ENCODE data around the gene COL1A1. TPM values are rescaled to one million over a fixed set of nuclear protein-coding genes. Genes with fewer than 3 reads are reported as not detected.

The COL1A1 gene
- total and polyA plus RNA-seq, 4 donors: 8.3 to 72.5 (median 35.8) TPM

DNA sequence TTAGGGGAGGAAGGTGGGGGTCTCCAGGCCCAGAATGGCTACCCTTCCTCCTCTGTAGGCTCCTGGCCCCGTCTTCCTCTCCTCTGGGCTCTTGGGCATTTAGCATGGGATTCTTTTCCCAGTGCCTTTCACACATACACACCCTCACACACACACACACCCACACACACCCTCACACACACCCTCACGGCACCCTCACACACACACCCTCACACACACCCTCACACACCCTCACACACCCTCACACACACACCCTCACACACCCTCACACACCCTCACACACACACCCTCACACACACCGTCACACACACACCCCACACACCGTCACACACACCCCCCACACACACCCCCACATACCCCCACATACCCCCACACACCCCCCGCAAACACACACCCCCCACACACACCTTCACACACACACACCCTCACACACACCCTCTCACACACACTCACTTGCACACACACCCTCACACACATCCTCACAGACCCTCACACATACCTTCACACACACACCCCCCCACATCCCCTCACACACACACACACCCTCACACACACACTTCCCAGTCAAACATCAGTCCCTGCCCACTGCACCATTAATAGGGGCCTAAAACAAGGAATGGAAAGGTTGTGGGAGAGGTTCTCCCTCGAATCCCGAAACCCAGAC, 34.8 kb downstream of the COL1A1 start:
- H3K36me3 ChIP-seq (ENCODE audit: control insufficient read depth in 4 of 4, insufficient read depth in 3 of 4, low read depth in 1 of 4, low read length in 3 of 4): no peaks in the 10 kb centered on the region
- H3K9ac ChIP-seq (ENCODE audit: low read depth in 1 of 2, low read length in 2 of 2): no peak overlapping the region
- TF ChIP-seq, protein P1, sequence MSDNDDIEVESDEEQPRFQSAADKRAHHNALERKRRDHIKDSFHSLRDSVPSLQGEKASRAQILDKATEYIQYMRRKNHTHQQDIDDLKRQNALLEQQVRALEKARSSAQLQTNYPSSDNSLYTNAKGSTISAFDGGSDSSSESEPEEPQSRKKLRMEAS (IDR thresholded peaks at IDR 0.05): no peak
- TF ChIP-seq RXRA (IDR thresholded peaks at IDR 0.05) (no peak), FOXA2 (IDR thresholded peaks at IDR 0.05) (no peak), YY1 (IDR thresholded peaks at IDR 0.05) (no peak), TAF1 (conservative IDR thresholded peaks at IDR 0.05) (no peak), RAD21 (IDR thresholded peaks at IDR 0.05) (no peak), EGR1 (IDR thresholded peaks at IDR 0.05; ENCODE audit: low read depth in 2 of 2) (no peak)
- TF ChIP-seq, protein P2, sequence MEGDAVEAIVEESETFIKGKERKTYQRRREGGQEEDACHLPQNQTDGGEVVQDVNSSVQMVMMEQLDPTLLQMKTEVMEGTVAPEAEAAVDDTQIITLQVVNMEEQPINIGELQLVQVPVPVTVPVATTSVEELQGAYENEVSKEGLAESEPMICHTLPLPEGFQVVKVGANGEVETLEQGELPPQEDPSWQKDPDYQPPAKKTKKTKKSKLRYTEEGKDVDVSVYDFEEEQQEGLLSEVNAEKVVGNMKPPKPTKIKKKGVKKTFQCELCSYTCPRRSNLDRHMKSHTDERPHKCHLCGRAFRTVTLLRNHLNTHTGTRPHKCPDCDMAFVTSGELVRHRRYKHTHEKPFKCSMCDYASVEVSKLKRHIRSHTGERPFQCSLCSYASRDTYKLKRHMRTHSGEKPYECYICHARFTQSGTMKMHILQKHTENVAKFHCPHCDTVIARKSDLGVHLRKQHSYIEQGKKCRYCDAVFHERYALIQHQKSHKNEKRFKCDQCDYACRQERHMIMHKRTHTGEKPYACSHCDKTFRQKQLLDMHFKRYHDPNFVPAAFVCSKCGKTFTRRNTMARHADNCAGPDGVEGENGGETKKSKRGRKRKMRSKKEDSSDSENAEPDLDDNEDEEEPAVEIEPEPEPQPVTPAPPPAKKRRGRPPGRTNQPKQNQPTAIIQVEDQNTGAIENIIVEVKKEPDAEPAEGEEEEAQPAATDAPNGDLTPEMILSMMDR (IDR thresholded peaks at IDR 0.05; ENCODE audit: low read depth, low read length, missing input control): no peak
- TF ChIP-seq, protein P3, sequence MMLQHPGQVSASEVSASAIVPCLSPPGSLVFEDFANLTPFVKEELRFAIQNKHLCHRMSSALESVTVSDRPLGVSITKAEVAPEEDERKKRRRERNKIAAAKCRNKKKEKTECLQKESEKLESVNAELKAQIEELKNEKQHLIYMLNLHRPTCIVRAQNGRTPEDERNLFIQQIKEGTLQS (IDR thresholded peaks at IDR 0.05): no peak
- H3K27ac ChIP-seq (ENCODE audit: low read depth in 1 of 2, low read length in 2 of 2): no peak overlapping the region
- 84% methylated on average over 7 of the region's 7 CpGs for WGBS
- H3K4me1 ChIP-seq (ENCODE audit: control insufficient read depth in 4 of 4, insufficient read depth in 4 of 4, low read length in 3 of 4): peaks cover 0 to 1% (median under 1%) of the 10 kb centered on the region in 4 donors
- no peaks in the 10 kb centered on the region for H3K27me3 ChIP-seq (ENCODE audit: control insufficient read depth in 4 of 4, insufficient read depth in 4 of 4, low read length in 3 of 4)
- H3K9me3 ChIP-seq (ENCODE audit: control insufficient read depth in 4 of 4, low read length in 3 of 4): no peaks in the 10 kb centered on the region
- no peak for DNase-seq (ENCODE audit: low spot score)
- no peak overlapping the region for H3K4me3 ChIP-seq (ENCODE audit: low read depth in 1 of 3, low read length in 3 of 3)

DNA sequence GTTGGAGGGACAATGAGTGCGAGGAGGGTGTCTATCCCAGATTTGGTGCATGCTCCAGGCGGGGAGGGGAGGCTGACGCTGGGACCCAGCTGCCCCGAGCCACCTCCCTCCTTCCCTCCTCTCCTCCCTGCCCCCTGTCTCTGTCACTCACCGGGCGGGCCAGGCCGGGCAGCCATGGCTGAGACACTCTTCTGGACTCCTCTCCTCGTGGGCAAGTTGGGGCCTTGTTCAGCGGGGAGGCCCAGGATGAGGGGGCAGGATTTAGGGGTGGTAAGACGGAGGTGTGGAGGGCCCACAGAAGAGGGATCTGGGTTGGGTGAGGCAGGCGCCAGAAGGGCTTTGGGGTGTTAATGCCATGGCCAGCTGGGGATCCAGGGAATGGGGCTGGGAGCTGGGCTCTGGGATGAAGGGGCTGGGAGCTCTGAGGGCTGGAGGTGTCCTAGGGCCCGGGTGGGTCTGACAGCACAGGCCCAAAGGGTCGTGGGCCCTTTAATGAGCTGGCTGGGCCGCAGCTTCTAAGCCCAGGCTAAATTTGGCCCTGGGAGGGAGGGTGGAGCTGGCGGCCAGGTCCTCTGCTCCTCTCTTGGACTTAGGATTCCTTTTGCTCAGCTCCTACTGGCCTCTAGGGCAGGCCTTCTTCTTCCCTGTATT, 35.4 kb downstream of the COL1A1 start, which contains the start of gene SGCA:
Gene SGCA, plus strand, starts transcription at position 139 of the 651 bp plus-strand sequence. Its CDS starts 36 bp downstream, at position 175.
- Histone ChIP-seq H3K4me1 (ENCODE audit: control insufficient read depth in 4 of 4, insufficient read depth in 4 of 4, low read length in 3 of 4) (peaks cover 0 to 7% (median 5%) of the 10 kb centered on the region in 4 donors), H3K9ac (ENCODE audit: low read depth in 1 of 2, low read length in 2 of 2) (no peak within 1 kb of the TSS), H3K4me3 (ENCODE audit: low read depth in 1 of 3, low read length in 3 of 3) (no peak within 1 kb of the TSS), H3K36me3 (ENCODE audit: control insufficient read depth in 4 of 4, insufficient read depth in 3 of 4, low read depth in 1 of 4, low read length in 3 of 4) (no peaks in the 10 kb centered on the region), H3K27me3 (ENCODE audit: control insufficient read depth in 4 of 4, insufficient read depth in 4 of 4, low read length in 3 of 4) (no peaks in the 10 kb centered on the region), H3K27ac (ENCODE audit: low read depth in 1 of 2, low read length in 2 of 2) (peak within 1 kb of the TSS; percentile 10 to 50), H3K9me3 (ENCODE audit: control insufficient read depth in 4 of 4, low read length in 3 of 4) (no peaks in the 10 kb centered on the region)
- no peak for DNase-seq (ENCODE audit: low spot score)
- 72% methylated on average over 15 of the region's 15 CpGs for WGBS
- TF ChIP-seq, protein P4, sequence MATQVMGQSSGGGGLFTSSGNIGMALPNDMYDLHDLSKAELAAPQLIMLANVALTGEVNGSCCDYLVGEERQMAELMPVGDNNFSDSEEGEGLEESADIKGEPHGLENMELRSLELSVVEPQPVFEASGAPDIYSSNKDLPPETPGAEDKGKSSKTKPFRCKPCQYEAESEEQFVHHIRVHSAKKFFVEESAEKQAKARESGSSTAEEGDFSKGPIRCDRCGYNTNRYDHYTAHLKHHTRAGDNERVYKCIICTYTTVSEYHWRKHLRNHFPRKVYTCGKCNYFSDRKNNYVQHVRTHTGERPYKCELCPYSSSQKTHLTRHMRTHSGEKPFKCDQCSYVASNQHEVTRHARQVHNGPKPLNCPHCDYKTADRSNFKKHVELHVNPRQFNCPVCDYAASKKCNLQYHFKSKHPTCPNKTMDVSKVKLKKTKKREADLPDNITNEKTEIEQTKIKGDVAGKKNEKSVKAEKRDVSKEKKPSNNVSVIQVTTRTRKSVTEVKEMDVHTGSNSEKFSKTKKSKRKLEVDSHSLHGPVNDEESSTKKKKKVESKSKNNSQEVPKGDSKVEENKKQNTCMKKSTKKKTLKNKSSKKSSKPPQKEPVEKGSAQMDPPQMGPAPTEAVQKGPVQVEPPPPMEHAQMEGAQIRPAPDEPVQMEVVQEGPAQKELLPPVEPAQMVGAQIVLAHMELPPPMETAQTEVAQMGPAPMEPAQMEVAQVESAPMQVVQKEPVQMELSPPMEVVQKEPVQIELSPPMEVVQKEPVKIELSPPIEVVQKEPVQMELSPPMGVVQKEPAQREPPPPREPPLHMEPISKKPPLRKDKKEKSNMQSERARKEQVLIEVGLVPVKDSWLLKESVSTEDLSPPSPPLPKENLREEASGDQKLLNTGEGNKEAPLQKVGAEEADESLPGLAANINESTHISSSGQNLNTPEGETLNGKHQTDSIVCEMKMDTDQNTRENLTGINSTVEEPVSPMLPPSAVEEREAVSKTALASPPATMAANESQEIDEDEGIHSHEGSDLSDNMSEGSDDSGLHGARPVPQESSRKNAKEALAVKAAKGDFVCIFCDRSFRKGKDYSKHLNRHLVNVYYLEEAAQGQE (IDR thresholded peaks at IDR 0.05): no peak
- no peak for TF ChIP-seq TAF1 (conservative IDR thresholded peaks at IDR 0.05)
- TF ChIP-seq EGR1 (IDR thresholded peaks at IDR 0.05; ENCODE audit: low read depth in 2 of 2): no peak
- no peak for TF ChIP-seq JUND (IDR thresholded peaks at IDR 0.05)
- no peak for TF ChIP-seq RAD21 (IDR thresholded peaks at IDR 0.05)
- TF ChIP-seq, protein P1 (IDR thresholded peaks at IDR 0.05): no peak
- TF ChIP-seq FOXA1 (IDR thresholded peaks at IDR 0.05): no peak
- TF ChIP-seq NR2F2 (IDR thresholded peaks at IDR 0.05): no peak
- TF ChIP-seq, protein P5, sequence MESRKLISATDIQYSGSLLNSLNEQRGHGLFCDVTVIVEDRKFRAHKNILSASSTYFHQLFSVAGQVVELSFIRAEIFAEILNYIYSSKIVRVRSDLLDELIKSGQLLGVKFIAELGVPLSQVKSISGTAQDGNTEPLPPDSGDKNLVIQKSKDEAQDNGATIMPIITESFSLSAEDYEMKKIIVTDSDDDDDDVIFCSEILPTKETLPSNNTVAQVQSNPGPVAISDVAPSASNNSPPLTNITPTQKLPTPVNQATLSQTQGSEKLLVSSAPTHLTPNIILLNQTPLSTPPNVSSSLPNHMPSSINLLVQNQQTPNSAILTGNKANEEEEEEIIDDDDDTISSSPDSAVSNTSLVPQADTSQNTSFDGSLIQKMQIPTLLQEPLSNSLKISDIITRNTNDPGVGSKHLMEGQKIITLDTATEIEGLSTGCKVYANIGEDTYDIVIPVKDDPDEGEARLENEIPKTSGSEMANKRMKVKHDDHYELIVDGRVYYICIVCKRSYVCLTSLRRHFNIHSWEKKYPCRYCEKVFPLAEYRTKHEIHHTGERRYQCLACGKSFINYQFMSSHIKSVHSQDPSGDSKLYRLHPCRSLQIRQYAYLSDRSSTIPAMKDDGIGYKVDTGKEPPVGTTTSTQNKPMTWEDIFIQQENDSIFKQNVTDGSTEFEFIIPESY (IDR thresholded peaks at IDR 0.05): no peak
- TF ChIP-seq HNF4G (IDR thresholded peaks at IDR 0.05): no peak
- TF ChIP-seq, protein P2 (IDR thresholded peaks at IDR 0.05; ENCODE audit: low read depth, low read length, missing input control): no peak
- TF ChIP-seq, protein P3 (IDR thresholded peaks at IDR 0.05): no peak
- TF ChIP-seq HNF4A (conservative IDR thresholded peaks at IDR 0.05): no peak
- TF ChIP-seq GABPA (IDR thresholded peaks at IDR 0.05 in 1 of 2, conservative IDR thresholded peaks at IDR 0.05 in 1 of 2): no peak
- TF ChIP-seq SP1 (IDR thresholded peaks at IDR 0.05): no peak
- no peak for TF ChIP-seq RXRA (IDR thresholded peaks at IDR 0.05)
- TF ChIP-seq YY1 (IDR thresholded peaks at IDR 0.05): no peak

Data from liver (tissue), 9 donors.